Thyroid gland (tissue), 4 donors: ENCODE measurements around the gene CCDC187. TPM values are rescaled to one million over a fixed set of nuclear protein-coding genes. Genes with fewer than 3 reads are reported as not detected.

Source experiments
- DNase-seq, 2 donors: peaks; one replicate each; pipeline ENCODE4 v3.0.0-alpha.2; 2019
- H3K27ac ChIP-seq, 3 donors: fragments of 200-600 bp; sonication (generic); 1 replicate in 2 of 3; 2 replicates in 1 of 3; pipeline ENCODE4 v1.5.1; 2016 to 2019; ENCODE audit warnings: mild to moderate bottlenecking in 1 of 3, moderate library complexity in 1 of 3
- H3K27me3 ChIP-seq: fragments of 200-600 bp; sonication (generic); one replicate; pipeline ENCODE4 v1.5.1; 2019
- H3K36me3 ChIP-seq, 2 donors: fragments of 200-600 bp; sonication (generic); one replicate each; pipeline ENCODE4 v1.5.1; 2016 to 2019
- H3K4me1 ChIP-seq, 2 donors: fragments of 200-600 bp; sonication (generic); one replicate each; pipeline ENCODE4 v1.5.1; 2017 to 2019
- H3K4me3 ChIP-seq, 3 donors: fragments of 200-600 bp; sonication (generic); replicated peaks in 1 of 3; 1 replicate in 2 of 3; 2 replicates in 1 of 3; pipeline ENCODE4 v1.5.1; 2016; ENCODE audit warnings: mild to moderate bottlenecking in 1 of 3
- H3K9me3 ChIP-seq: fragments of 200-600 bp; sonication (generic); one replicate; pipeline ENCODE4 v1.5.1; 2017
- POLR2A ChIP-seq, 2 donors: fragments of 450-650 bp; IDR thresholded peaks; one replicate each; pipeline ENCODE4 v1.6.1; 2017; ENCODE audit warnings: antibody characterized with exemption in 2 of 2, mild to moderate bottlenecking in 2 of 2, moderate library complexity in 1 of 2
- WGBS, 2 donors: methylation state at CpG; one replicate each; pipeline ENCODE4 v1.1.5; 2017; 5-methylcytosine and 5-hydroxymethylcytosine counted together
- intact Hi-C: fragments of 100-400 bp; cut with DNase I; formaldehyde crosslinking; loops from one replicate; pipeline ENCODE4 v1.15.1; 2023
- total RNA-seq, 4 donors: library from RNA; depleted of rRNA; stranded (reverse); fragments of >200 nt; gene quantifications; one replicate each; pipeline ENCODE4 v1.2.3, GENCODE V29; 2016
- TF ChIP-seq, protein P1 (sequence below), 6 experiments: fragments of 200-600 bp in 3 of 6; fragments of 450-650 bp in 3 of 6; sonication (generic) in 3 of 6; IDR thresholded peaks; one replicate each; pipeline ENCODE4 v1.5.1; 2016 to 2019; ENCODE audit warnings: antibody characterized with exemption in 6 of 6, mild to moderate bottlenecking in 2 of 6, inconsistent platforms in 1 of 6, moderate library complexity in 1 of 6

Gene CCDC187
- total RNA-seq, 4 donors from 2014 or later: 5.2 to 9.1 (median 6.2) TPM

DNA sequence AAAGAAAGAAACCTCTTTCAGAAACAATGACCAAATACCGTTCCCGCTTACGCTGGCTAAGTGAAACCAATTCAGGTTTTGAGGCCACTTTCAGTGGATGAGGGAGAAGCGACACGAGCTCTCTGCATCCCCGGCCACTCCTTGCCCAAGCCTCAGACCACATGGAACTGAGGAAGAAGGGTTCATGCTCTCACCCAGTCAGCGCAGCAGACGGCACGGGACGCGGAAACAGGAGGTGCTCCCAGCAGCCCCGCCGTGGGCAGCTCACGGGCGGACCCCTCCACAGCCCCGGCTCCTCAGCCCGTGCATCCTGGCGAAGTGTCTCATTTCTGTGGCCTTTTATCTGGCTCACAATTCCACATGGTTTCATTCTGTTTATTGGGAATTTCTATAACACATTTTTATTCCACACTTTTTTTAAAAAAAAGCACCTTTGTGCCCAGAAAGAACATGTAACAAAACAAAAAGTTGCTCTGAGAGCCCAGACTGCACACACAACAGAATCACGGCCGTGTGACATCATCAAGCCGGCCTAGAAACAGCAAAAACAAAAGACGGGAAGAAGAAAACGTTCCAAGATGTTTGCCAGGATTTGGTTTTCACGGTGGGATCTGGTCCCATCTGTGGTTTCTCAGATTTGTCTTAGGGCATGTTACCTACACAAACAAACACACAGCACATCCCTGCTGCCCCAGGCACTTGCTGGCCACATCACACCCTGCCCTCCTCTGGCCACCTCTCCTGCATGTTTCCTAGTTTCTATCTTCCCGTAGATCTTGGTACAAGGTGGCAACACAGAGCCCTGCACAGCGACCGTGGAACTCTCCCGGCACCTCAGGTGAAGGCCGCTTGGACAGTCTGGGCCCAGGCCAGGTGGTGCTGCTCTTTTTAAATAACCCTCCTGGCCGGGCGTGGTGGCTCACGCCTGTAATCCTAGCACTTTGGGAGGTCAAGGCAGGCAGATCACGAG lies 74.5 kb downstream of the CCDC187 start:
- H3K27ac ChIP-seq: no peak overlapping the region
- H3K27me3 ChIP-seq: no peaks in the 10 kb centered on the region
- intact Hi-C loops: no loop called here
- peaks cover 0 to 3% of the 10 kb centered on the region in 2 donors for H3K36me3 ChIP-seq
- TF ChIP-seq POLR2A (IDR thresholded peaks at IDR 0.05): no peak
- TF ChIP-seq, protein P1, sequence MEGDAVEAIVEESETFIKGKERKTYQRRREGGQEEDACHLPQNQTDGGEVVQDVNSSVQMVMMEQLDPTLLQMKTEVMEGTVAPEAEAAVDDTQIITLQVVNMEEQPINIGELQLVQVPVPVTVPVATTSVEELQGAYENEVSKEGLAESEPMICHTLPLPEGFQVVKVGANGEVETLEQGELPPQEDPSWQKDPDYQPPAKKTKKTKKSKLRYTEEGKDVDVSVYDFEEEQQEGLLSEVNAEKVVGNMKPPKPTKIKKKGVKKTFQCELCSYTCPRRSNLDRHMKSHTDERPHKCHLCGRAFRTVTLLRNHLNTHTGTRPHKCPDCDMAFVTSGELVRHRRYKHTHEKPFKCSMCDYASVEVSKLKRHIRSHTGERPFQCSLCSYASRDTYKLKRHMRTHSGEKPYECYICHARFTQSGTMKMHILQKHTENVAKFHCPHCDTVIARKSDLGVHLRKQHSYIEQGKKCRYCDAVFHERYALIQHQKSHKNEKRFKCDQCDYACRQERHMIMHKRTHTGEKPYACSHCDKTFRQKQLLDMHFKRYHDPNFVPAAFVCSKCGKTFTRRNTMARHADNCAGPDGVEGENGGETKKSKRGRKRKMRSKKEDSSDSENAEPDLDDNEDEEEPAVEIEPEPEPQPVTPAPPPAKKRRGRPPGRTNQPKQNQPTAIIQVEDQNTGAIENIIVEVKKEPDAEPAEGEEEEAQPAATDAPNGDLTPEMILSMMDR (IDR thresholded peaks at IDR 0.05): no peak
- DNase-seq: no peak
- 82 to 92% methylated on average over 33 of the region's 33 CpGs for WGBS, 2 donors
- no peaks in the 10 kb centered on the region for H3K4me1 ChIP-seq
- H3K9me3 ChIP-seq: no peaks in the 10 kb centered on the region
- H3K4me3 ChIP-seq: no peak overlapping the region

DNA sequence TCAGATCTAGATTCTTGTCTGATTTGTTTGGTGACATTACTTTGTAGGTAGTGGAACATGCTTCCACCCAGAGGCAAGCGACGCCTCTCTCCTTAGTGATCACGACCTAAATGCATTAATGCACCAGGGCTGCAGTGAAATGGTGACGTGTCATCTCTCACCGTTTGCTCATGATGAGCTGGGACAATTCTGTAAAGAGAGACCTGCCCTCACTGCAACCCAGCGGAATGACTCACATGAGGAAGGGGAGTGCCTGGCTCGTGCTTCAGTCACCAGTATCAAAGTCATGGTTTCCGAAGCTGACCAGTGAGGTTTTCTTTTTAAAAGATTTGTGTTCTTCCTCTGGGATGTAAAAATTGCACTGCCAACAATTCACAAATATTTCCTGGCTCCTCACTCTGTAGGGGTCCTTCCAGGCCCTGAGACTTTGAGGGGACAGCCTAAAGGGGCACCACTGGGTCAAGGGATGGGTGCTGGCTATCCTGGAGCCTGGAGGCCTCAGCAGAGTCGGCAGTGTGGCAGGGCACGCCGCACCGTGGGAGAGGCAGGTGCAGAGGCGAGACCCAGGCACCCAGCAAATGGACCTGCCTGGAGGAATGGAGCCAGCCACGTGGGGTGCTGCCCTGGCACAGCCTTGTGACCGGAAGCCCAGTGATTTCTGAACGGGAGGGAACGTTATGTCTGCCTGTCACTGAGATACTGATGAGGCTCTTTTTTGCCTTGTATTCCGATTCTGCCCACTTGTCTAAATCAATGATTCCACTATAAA lies 75.6 kb downstream of the CCDC187 start:
- no peaks in the 10 kb centered on the region for H3K4me1 ChIP-seq
- no peaks in the 10 kb centered on the region for H3K9me3 ChIP-seq
- no peak for DNase-seq
- H3K27ac ChIP-seq: no peak overlapping the region
- H3K4me3 ChIP-seq: no peak overlapping the region
- 87 to 92% methylated on average over 18 of the region's 18 CpGs for WGBS, 2 donors
- peaks cover 0 to 3% of the 10 kb centered on the region in 2 donors for H3K36me3 ChIP-seq
- TF ChIP-seq POLR2A (IDR thresholded peaks at IDR 0.05): no peak
- H3K27me3 ChIP-seq: no peaks in the 10 kb centered on the region
- intact Hi-C loops: no loop called here

DNA sequence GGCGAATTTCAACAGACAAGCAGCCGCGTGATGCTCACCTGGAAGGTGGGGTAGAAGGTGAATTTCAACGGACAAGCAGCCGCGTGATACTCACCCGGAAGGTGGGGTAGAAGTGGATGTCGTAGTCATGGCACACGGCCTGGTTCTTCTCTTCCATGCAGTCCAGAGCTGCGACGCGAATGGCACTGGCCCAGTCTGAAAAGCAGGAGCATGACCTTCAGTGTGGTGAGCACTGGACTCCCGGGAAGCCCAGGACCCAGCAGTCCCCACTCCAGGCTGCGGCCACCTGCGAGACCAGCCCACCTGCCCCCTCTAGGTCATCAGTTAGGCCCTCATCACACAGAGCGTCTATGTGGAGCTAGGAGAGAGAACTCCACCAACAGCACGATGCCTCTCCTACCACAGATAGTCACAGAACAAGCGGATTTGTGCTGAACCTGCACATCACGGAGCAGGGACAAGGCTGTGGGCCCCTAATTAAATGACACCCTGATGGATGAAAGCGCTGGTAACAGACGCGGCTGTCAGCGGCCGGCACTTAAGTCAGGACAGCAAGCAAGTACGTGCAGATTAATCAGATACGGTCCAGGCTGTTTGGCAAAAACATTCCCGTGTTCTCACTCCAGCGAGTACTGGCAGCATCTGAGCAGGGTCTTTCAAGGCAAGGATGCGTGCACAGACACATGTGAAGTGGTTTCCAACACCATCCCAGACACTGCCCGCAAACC lies 77.0 kb downstream of the CCDC187 start:
- intact Hi-C loops: no loop called here
- no peak overlapping the region for H3K27ac ChIP-seq
- no peaks in the 10 kb centered on the region for H3K4me1 ChIP-seq
- WGBS, 2 donors: 93 to 94% methylated on average over 30 of the region's 30 CpGs
- H3K36me3 ChIP-seq: peaks cover 0 to 3% of the 10 kb centered on the region in 2 donors
- no peaks in the 10 kb centered on the region for H3K9me3 ChIP-seq
- H3K27me3 ChIP-seq: no peaks in the 10 kb centered on the region
- no peak overlapping the region for H3K4me3 ChIP-seq
- DNase-seq: no peak
- TF ChIP-seq POLR2A (IDR thresholded peaks at IDR 0.05): no peak
- TF ChIP-seq, protein P1 (IDR thresholded peaks at IDR 0.05): no peak

DNA sequence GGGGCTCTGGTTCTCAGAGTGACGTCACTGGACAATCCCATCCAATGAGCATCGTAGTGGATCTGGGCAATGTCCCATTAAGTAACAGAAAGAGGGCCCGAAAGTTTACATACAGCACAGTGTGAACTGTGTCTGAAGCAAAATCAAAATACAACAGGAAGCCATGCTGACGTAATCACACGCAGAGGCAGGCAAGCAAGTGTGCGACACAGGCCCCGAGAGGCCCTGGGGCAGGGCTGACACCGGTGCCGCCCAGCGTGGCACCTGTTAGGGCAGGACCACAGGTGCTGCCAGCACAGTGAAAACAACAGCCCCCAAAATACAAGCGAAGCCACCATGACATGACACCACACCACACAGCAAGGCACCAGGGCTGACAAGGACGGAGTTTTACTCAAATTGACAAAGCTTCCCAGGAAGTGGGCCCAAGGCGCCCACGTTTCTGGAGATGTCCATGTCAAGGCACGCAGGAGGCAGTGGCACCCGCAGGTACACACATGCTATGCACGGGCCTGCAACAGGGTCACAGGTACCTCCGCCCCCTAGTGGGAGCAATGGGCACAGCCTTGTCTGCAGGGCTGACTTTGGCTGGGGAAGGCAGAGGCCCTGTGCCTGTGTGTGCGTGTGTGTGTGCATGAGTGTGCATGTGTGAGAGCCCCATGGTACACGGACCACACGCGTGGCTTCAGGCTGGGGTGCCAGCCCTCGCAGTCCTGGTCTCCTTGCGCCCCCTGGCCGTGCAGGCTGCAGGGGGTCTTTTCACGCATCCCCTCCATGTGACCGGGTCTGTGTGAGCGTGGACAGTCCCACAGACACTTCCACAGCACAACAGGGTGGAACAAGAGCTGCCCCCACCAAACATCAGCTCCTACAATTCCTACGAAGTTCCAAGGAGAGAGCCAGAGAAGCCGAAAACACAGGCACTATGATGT lies 77.9 kb downstream of the CCDC187 start:
- DNase-seq: peak; percentile 52 to 55
- no peaks in the 10 kb centered on the region for H3K27me3 ChIP-seq
- no peak overlapping the region for H3K4me3 ChIP-seq
- TF ChIP-seq POLR2A (IDR thresholded peaks at IDR 0.05): no peak
- TF ChIP-seq, protein P1 (IDR thresholded peaks at IDR 0.05): peak in 5 of 6 experiments; percentile 38 to 73 (median 54)
- no peaks in the 10 kb centered on the region for H3K4me1 ChIP-seq
- 73 to 74% methylated on average over 22 to 30 of the region's 30 CpGs for WGBS, 2 donors
- intact Hi-C loops: no loop called here
- no peaks in the 10 kb centered on the region for H3K9me3 ChIP-seq
- peaks cover 0 to 7% of the 10 kb centered on the region in 2 donors for H3K36me3 ChIP-seq
- no peak overlapping the region for H3K27ac ChIP-seq
